Anterior cingulate cortex (tissue), 58 donors: ENCODE results near the gene DHX34.

Source experiments
- DNase-seq, 58 donors: peaks; one replicate each; lab custom pipeline; 2025; lab: John Stamatoyannopoulos, UW

The DHX34 gene

DNA sequence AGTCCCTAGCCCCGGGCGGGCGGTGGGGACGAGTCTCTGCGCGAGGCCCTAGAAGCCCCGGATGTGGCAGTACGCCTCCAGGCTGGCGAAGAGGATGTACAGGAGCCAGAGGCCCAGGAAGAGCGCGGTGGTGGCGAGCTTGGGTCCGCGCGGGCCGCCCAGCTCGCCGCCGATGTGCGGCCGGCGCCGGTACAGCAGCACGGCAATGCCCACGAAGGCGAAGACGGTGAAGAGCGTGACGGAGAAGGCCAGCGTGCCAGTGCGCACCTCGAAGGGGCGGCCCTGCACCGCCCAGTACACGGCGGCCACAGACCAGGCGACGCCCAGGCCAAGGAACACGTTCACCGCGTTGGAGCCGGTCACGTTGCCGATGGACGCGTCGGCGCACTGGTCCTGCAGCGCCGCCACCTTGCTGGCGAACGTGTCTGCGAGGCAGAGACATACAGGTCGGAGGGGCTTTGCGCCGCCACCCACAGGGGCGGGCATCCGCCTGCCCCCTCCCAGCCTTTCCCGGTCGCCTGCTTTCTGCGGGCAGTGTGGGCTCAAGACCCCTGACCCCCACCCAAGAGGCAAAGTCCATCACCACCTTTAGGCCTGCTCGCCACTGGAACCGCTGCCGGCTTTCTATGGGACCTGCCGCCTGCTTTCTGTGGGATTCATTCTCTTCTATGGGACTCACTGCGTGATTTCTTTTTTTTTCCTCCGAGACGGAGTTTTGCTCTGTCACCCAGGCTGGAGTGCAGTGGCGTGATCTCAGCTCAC is 81.1 kb downstream of the DHX34 start:
- no peak for DNase-seq

DNA sequence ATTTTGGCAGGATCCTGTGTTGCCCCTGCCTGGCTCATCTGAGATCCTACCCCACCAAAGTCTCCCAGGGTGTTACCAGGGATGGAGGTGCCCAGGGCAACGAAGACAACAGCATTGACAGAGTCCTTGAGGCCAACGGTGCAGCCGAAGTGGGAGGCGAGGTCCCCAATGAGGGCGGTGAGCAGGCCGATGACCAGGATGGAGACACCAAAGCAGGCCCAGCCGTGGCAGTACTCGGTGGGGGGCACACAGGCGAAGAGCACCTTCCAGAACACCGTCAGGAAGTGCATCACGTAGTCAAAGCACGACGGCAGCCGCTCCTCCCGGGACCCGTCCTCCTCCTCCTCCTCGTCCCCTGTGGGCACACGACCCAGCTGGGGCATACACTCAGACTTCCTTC is 83.0 kb downstream of the DHX34 start:
- DNase-seq = no peak
